Gastrocnemius medialis (tissue), 4 donors: ENCODE results near the gene CRCP.

Experiments
- CTCF ChIP-seq, 5 experiments: fragments of 450-650 bp in 3 of 5; fragments of 200-600 bp in 2 of 5; sonication (generic) in 2 of 5; IDR thresholded peaks in 4 of 5; conservative IDR thresholded peaks in 1 of 5; 1 replicate in 4 of 5; 2 replicates in 1 of 5; pipeline ENCODE4 v1.5.1; 2016 to 2019; ENCODE audit warnings: antibody characterized with exemption in 5 of 5, mild to moderate bottlenecking in 3 of 5, moderate library complexity in 3 of 5
- POLR2A ChIP-seq, 2 donors: fragments of 450-650 bp; IDR thresholded peaks; one replicate each; pipeline ENCODE4 v1.6.1; 2017; ENCODE audit warnings: antibody characterized with exemption in 2 of 2, mild to moderate bottlenecking in 2 of 2, moderate library complexity in 2 of 2

GRCh38 chr7:66069732-66070131, 44.9 kb upstream of the CRCP start:
- no peak for TF ChIP-seq CTCF (IDR thresholded peaks at IDR 0.05 in 4 of 5, conservative IDR thresholded peaks at IDR 0.05 in 1 of 5)
- no peak for TF ChIP-seq POLR2A (IDR thresholded peaks at IDR 0.05)
